Measurements from ENCODE around the gene NCKAP5. TPM values are rescaled to one million over a fixed set of nuclear protein-coding genes. Genes with fewer than 3 reads are reported as not detected.

Gene NCKAP5
- total RNA-seq, 2 donors from 2014 or later, result 2.0 to 7.1 TPM

GRCh38 chr2:132904142-132904842, 664.0 kb downstream of the NCKAP5 start:
- Histone ChIP-seq H3K27me3 (replicated peaks; ENCODE audit: insufficient read depth) (no peaks in the 10 kb centered on the region), H3K36me3 (no peaks in the 10 kb centered on the region), H3K27ac (no peak overlapping the region), H3K4me3 (no peak overlapping the region), H3K9me3 (no peaks in the 10 kb centered on the region), H3K4me1 (replicated peaks) (no peaks in the 10 kb centered on the region)
- 78% methylated on average over 7 of the region's 7 CpGs for WGBS
- intact Hi-C loops (cut with DNase I), result no loop called here
- no peak for DNase-seq (ENCODE audit: low spot score)
- TF ChIP-seq POLR2AphosphoS5 (IDR thresholded peaks at IDR 0.05) (no peak), CTCF (IDR thresholded peaks at IDR 0.05) (no peak), POLR2A (IDR thresholded peaks at IDR 0.05) (no peak)

- intact Hi-C loops (cut with DNase I), result no loop called here
These were observed 665.6 kb downstream of the NCKAP5 start for GRCh38 chr2:132902626-132903025.

GRCh38 chr2:132901661-132902060, 666.6 kb downstream of the NCKAP5 start:
- no peaks in the 10 kb centered on the region for H3K4me1 ChIP-seq (replicated peaks)
- H3K4me3 ChIP-seq, result no peak overlapping the region
- TF ChIP-seq POLR2A (IDR thresholded peaks at IDR 0.05) (no peak), CTCF (IDR thresholded peaks at IDR 0.05) (no peak), POLR2AphosphoS5 (IDR thresholded peaks at IDR 0.05) (no peak)
- intact Hi-C loops (cut with DNase I), result no loop called here
- no peaks in the 10 kb centered on the region for H3K27me3 ChIP-seq (replicated peaks; ENCODE audit: insufficient read depth)
- H3K9me3 ChIP-seq, result no peaks in the 10 kb centered on the region
- no peaks in the 10 kb centered on the region for H3K36me3 ChIP-seq
- DNase-seq (ENCODE audit: low spot score), result no peak
- H3K27ac ChIP-seq, result no peak overlapping the region

More at GRCh38 chr2:132902626-132903025, 665.6 kb downstream of the NCKAP5 start:
- Histone ChIP-seq H3K36me3 (no peaks in the 10 kb centered on the region), H3K9me3 (no peaks in the 10 kb centered on the region), H3K27ac (no peak overlapping the region), H3K4me1 (replicated peaks) (no peaks in the 10 kb centered on the region), H3K4me3 (no peak overlapping the region), H3K27me3 (replicated peaks; ENCODE audit: insufficient read depth) (no peaks in the 10 kb centered on the region)
- no peak for DNase-seq (ENCODE audit: low spot score)
- WGBS, result 70% methylated on average over 4 of the region's 4 CpGs
- TF ChIP-seq POLR2A (IDR thresholded peaks at IDR 0.05) (no peak), POLR2AphosphoS5 (IDR thresholded peaks at IDR 0.05) (no peak), CTCF (IDR thresholded peaks at IDR 0.05) (no peak)

DNA sequence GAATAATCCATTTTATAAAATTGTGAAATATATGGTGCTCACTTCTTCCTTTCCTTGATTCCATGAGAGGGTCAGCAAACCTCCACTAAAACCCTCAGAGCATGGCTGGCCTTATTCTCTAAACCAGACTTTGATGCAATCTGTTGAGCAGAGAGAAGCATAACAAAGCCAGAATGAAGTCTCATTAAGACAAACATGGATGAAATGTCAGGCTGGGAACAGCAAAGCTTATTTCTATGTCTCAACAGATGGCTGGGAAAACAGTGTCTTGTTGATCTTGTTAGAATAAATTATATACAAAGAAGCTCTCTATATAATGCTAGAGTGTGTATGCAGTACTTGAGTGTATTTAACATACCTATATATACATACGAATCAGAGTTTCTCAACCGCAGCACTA, 671.2 kb downstream of the NCKAP5 start:
- Histone ChIP-seq H3K27ac (no peak overlapping the region), H3K9me3 (no peaks in the 10 kb centered on the region), H3K27me3 (replicated peaks; ENCODE audit: insufficient read depth) (no peaks in the 10 kb centered on the region), H3K4me1 (replicated peaks) (no peaks in the 10 kb centered on the region), H3K36me3 (no peaks in the 10 kb centered on the region), H3K4me3 (no peak overlapping the region)
- TF ChIP-seq POLR2A (IDR thresholded peaks at IDR 0.05) (no peak), POLR2AphosphoS5 (IDR thresholded peaks at IDR 0.05) (no peak), CTCF (IDR thresholded peaks at IDR 0.05) (no peak)
- no peak for DNase-seq (ENCODE audit: low spot score)
- intact Hi-C loops (cut with DNase I), result no loop called here
- 89% methylated on average over 2 of the region's 2 CpGs for WGBS

DNA sequence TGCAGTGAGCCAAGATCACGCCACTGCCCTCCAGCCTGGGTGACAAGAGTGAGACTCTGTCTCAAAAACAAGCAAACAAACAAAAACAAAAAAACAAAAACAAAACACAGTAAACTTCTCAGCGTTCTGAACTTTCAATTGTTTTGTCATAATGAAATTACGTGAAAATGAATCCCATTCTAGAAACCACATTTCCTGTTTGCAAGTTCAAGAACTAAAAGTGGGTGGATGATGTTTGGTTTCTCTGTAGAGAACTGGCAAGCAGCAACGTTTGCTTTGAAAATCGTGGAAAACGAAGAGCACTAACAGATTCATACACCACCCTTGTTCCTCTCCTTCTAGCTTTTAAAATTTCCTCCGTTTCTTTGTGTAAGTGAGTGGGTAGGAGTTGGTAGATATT, 672.2 kb downstream of the NCKAP5 start:
- no peak for DNase-seq (ENCODE audit: low spot score)
- no peak overlapping the region for H3K27ac ChIP-seq
- TF ChIP-seq CTCF (IDR thresholded peaks at IDR 0.05), result no peak
- TF ChIP-seq POLR2A (IDR thresholded peaks at IDR 0.05), result no peak
- no peak for TF ChIP-seq POLR2AphosphoS5 (IDR thresholded peaks at IDR 0.05)
- H3K36me3 ChIP-seq, result no peaks in the 10 kb centered on the region
- H3K4me3 ChIP-seq, result no peak overlapping the region
- H3K9me3 ChIP-seq, result no peaks in the 10 kb centered on the region
- H3K27me3 ChIP-seq (replicated peaks; ENCODE audit: insufficient read depth), result no peaks in the 10 kb centered on the region
- H3K4me1 ChIP-seq (replicated peaks), result no peaks in the 10 kb centered on the region
- intact Hi-C loops (cut with DNase I), result no loop called here
- 67% methylated on average over 7 of the region's 7 CpGs for WGBS

Measured in prostate gland (tissue), 2 donors.